IPS-20b (cell line): ENCODE measurements around the gene IGF2R.
"Not testable (repeated sequence)": the region's sequence is repeated elsewhere in the genome, so short reads cannot be mapped to it uniquely, and the experiment has no call there.

Experiments
- H3K27ac ChIP-seq: one replicate; pipeline ENCODE4 v1.5.1; 2013; ENCODE audit warnings: low read length
- H3K27me3 ChIP-seq: 2 replicates; pipeline ENCODE4 v1.6.1; 2013; ENCODE audit warnings: mild to moderate bottlenecking, low read length, inconsistent platforms; ENCODE audit not compliant: insufficient read depth
- H3K36me3 ChIP-seq: 2 replicates; pipeline ENCODE4 v1.6.1; 2013; ENCODE audit warnings: low read depth, mild to moderate bottlenecking, inconsistent platforms, low read length, moderate library complexity; ENCODE audit not compliant: insufficient read depth
- H3K4me1 ChIP-seq: 2 replicates; pipeline ENCODE4 v1.6.1; 2013; ENCODE audit warnings: mild to moderate bottlenecking, control low read depth, inconsistent platforms, low read length, moderate library complexity; ENCODE audit not compliant: insufficient read depth
- H3K4me3 ChIP-seq: 2 replicates; pipeline ENCODE4 v1.5.1; 2013; ENCODE audit warnings: mild to moderate bottlenecking, low read length, inconsistent platforms
- H3K9ac ChIP-seq: 2 replicates; pipeline ENCODE4 v1.6.1; 2013; ENCODE audit warnings: low read depth, mild to moderate bottlenecking, inconsistent platforms, low read length, moderate library complexity
- H3K9me3 ChIP-seq: 2 replicates; pipeline ENCODE4 v1.6.1; 2013; ENCODE audit warnings: mild to moderate bottlenecking, low read depth, low read length, inconsistent platforms; ENCODE audit not compliant: insufficient read depth

Gene IGF2R

DNA sequence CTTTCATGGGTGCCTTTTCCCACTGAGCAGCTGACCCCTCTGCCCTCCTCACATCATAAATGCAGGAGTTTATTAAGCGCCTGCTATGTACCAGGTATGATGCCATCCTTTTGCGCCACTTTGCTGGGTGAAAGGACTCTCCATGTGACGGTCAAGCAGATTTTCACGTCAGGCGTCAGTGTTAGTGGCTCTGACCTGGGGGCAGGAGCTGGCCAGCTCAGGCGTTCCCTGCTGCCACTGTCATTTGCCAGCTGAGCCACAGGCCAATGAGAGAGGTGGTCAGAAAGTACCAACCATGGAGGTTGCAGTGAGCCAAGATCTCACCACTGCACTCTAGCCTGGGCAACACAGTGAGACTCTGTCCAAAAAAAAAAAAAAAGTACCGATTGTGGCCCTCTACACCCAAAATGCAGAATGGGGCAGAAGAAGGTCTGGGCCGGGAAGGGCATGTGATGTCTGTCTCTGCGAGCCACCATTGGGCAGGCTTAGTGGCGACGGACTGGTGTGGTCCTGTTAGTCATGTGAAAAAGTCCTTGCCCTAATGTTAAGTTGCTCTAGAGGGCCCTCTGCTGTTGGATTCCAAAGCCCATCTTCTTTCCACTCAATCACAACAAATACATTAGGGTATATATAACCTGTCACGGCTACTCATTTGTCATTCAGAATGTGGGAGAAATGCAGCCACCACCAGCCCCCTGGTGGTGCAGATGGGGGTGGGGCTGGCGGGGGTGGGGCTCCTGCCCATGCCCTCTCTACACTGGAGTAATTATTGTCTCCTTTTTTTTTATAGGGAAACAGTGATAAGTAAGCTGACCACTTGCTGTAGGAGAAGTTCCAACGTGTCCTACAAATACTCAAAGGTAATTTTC is 134.3 kb downstream of the IGF2R start:
- H3K4me1 ChIP-seq, result no peaks in the 10 kb centered on the region
- H3K27me3 ChIP-seq, result no peaks in the 10 kb centered on the region
- no peak overlapping the region for H3K4me3 ChIP-seq
- no peak overlapping the region for H3K9ac ChIP-seq
- H3K9me3 ChIP-seq, result no peaks in the 10 kb centered on the region
- no peak overlapping the region for H3K27ac ChIP-seq
- peaks cover 75% of the 10 kb centered on the region for H3K36me3 ChIP-seq

GRCh38 chr6:160103825-160104100 is 134.9 kb downstream of the IGF2R start:
- no peaks in the 10 kb centered on the region for H3K27me3 ChIP-seq
- H3K9ac ChIP-seq, result no peak overlapping the region
- no peaks in the 10 kb centered on the region for H3K9me3 ChIP-seq
- H3K36me3 ChIP-seq, result peaks cover 69% of the 10 kb centered on the region
- H3K27ac ChIP-seq, result no peak overlapping the region
- H3K4me1 ChIP-seq, result no peaks in the 10 kb centered on the region
- H3K4me3 ChIP-seq, result no peak overlapping the region

- Histone ChIP-seq H3K4me3 (no peak overlapping the region), H3K4me1 (no peaks in the 10 kb centered on the region), H3K36me3 (peaks cover 60% of the 10 kb centered on the region), H3K9me3 (no peaks in the 10 kb centered on the region), H3K27me3 (no peaks in the 10 kb centered on the region), H3K9ac (no peak overlapping the region), H3K27ac (no peak overlapping the region)
These were observed 136.1 kb downstream of the IGF2R start for GRCh38 chr6:160104821-160105517.

- Histone ChIP-seq H3K4me1 (no peaks in the 10 kb centered on the region), H3K9me3 (no peaks in the 10 kb centered on the region), H3K9ac (no peak overlapping the region), H3K36me3 (peaks cover 57% of the 10 kb centered on the region), H3K27me3 (no peaks in the 10 kb centered on the region), H3K4me3 (no peak overlapping the region), H3K27ac (no peak overlapping the region)
These were observed 137.1 kb downstream of the IGF2R start for GRCh38 chr6:160106010-160106409.

DNA sequence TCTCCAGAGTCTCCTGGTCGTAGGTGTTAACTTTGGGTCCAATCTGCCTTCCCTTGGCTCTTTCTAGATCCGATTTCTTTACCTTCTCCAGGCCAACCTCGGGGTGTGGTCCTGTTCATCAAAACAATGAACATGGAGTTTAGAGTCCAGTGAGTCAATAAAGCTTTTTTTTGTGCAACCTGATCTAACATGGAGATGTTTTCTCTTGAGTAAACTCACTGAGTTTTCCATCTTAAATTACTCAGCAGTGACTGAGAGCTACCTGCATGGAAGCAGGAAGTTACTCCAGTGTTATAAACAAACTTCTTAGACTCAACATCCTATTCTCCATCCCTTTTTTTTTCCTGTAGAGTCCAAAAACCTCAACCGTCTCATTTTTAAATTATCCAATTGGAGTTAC is 137.8 kb downstream of the IGF2R start:
- H3K9me3 ChIP-seq, result no peaks in the 10 kb centered on the region
- peaks cover 3% of the 10 kb centered on the region; the same call in 1 of the 2 replicates for H3K4me1 ChIP-seq
- H3K36me3 ChIP-seq, result peaks cover 55% of the 10 kb centered on the region
- no peak overlapping the region for H3K9ac ChIP-seq
- no peak overlapping the region for H3K4me3 ChIP-seq
- H3K27ac ChIP-seq, result no peak overlapping the region
- H3K27me3 ChIP-seq, result no peaks in the 10 kb centered on the region

- Histone ChIP-seq H3K4me1 (peaks cover 3% of the 10 kb centered on the region; the same call in 1 of the 2 replicates), H3K9me3 (no peaks in the 10 kb centered on the region), H3K36me3 (peaks cover 44% of the 10 kb centered on the region), H3K27ac (no peak overlapping the region), H3K9ac (no peak overlapping the region), H3K27me3 (no peaks in the 10 kb centered on the region), H3K4me3 (no peak overlapping the region)
These were observed 139.2 kb downstream of the IGF2R start for GRCh38 chr6:160108077-160108476.

DNA sequence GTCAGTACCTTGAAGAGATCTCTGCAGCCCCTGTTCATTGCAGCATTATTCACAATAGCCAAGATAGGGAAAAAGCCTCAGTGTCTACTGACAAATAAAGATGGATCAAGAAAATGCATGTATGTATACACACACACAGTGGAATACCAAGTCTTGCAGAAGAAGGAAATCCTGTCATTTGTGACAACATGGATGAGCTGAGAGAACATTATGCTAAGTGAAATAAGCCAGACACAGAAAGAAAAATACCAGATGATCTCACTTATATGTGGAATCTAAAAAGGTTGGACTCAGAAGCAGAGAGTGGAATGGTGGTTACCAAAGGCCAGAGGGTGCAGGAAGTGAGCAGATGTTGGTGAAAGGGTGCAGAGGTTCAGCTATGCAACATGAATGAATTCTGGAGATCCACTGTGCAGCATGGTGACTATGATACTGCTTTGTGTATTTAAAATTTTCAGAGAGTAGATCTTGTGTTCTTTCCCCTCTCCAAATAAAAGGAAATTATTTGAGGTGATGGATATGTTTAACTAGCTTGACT is 141.8 kb downstream of the IGF2R start:
- H3K9ac ChIP-seq, result no peak overlapping the region
- peaks cover 20% of the 10 kb centered on the region; the same call in 1 of the 2 replicates for H3K36me3 ChIP-seq
- peaks cover 3% of the 10 kb centered on the region; the same call in 1 of the 2 replicates for H3K4me1 ChIP-seq
- no peaks in the 10 kb centered on the region for H3K27me3 ChIP-seq
- no peak overlapping the region for H3K27ac ChIP-seq
- no peak overlapping the region for H3K4me3 ChIP-seq
- H3K9me3 ChIP-seq, result no peaks in the 10 kb centered on the region

GRCh38 chr6:160111806-160112205 is 142.9 kb downstream of the IGF2R start:
- H3K27ac ChIP-seq, result no peak overlapping the region
- no peaks in the 10 kb centered on the region for H3K9me3 ChIP-seq
- H3K27me3 ChIP-seq, result no peaks in the 10 kb centered on the region
- H3K9ac ChIP-seq, result no peak overlapping the region
- H3K36me3 ChIP-seq, result peaks cover 11% of the 10 kb centered on the region; the same call in 1 of the 2 replicates
- peaks cover 3% of the 10 kb centered on the region; the same call in 1 of the 2 replicates for H3K4me1 ChIP-seq
- H3K4me3 ChIP-seq, result no peak overlapping the region

DNA sequence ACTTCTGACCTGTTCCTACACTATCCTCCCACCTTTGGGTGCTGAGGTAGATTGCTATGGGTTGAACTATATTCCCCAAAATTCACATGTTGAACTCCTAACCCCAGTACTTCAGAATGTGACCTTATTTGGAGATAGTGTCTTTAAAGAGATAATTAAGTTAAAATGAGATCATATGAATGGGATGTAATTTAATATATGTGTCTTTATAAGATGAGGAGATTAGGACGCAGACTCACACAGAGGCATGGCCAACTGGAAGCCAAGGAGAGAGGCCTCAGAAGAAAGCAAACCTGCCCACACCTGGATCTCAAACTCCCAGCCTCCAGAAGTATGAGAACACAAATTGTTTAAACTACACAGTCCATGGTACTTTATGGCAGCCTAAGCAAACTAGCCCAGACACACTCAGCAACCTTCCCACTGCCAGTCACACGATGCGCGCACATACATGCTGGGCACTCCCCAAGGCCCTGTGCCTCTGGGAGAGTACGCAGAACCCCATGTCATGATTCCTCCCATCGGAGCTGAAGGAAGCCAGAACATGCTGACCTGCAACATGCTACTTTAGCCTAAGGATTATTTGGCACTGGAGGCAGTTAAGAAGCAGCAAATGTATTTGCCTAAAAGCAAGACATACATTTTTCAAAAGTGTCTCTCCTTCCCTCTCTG is 143.9 kb downstream of the IGF2R start:
- no peak overlapping the region for H3K27ac ChIP-seq
- peaks cover 3% of the 10 kb centered on the region; the same call in 1 of the 2 replicates for H3K4me1 ChIP-seq
- H3K36me3 ChIP-seq, result peaks cover 3% of the 10 kb centered on the region; the same call in 1 of the 2 replicates
- peaks cover 3% of the 10 kb centered on the region for H3K9me3 ChIP-seq
- H3K27me3 ChIP-seq, result no peaks in the 10 kb centered on the region
- no peak overlapping the region for H3K4me3 ChIP-seq
- no peak overlapping the region for H3K9ac ChIP-seq

DNA sequence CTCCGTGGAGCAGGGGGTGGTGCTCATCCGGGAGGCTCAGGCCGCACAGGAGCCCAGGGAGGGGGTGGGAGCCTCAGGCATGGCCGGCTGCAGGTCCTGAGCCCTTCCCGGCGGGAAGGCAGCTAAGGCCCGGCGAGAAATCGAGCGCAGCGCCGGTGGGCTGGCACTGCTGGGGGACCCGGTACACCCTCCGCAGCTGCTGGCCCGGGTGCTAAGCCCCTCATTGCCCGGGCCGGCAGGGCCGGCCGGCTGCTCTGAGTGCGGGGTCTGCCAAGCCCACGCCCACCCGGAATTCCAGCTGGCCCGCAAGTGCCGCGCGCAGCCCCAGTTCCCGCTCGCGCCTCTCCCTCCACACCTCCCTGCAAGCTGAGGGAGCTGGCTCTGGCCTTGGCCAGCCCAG is 145.7 kb downstream of the IGF2R start:
- not testable (repeated sequence) for H3K27ac ChIP-seq, H3K4me3 ChIP-seq, H3K9ac ChIP-seq, H3K9me3 ChIP-seq, H3K27me3 ChIP-seq, H3K4me1 ChIP-seq, H3K36me3 ChIP-seq

DNA sequence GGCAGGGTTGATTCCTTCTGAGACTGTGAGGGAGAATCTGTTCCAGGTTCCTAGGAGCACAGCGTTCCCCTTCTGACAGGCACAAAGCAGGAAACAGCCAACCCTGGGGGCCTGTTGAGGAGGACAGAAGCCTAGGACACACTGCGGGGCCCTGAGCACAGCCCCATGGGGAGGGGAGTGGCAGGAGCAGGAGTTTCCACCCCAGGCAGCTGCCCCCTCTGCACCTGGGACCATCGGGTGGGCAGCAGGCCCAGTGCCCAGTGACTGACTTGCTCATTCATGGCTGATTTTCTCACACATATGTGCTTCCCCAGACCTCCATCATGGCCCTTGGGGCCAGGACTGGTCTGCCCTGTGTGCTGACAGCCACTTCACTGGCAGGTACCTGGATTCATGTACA is 146.5 kb downstream of the IGF2R start:
- H3K36me3 ChIP-seq, result no peaks in the 10 kb centered on the region
- H3K9me3 ChIP-seq, result peaks cover 10% of the 10 kb centered on the region
- no peak overlapping the region for H3K9ac ChIP-seq
- no peaks in the 10 kb centered on the region for H3K27me3 ChIP-seq
- no peak overlapping the region for H3K4me3 ChIP-seq
- H3K27ac ChIP-seq, result no peak overlapping the region
- peaks cover 3% of the 10 kb centered on the region; the same call in 1 of the 2 replicates for H3K4me1 ChIP-seq
